DOHH2 (cell line): ENCODE data around the gene MYBL2.
A peak's percentile ranks its signal among the peaks of the same experiment; 100 is the strongest.

Experiments
- H3F3A ChIP-seq: fragments of 200-600 bp; sonication (generic), shearing (Covaris generic); 2 replicates; pipeline ENCODE4 v1.6.0; 2016; ENCODE audit warnings: antibody characterized with exemption, mild to moderate bottlenecking; ENCODE audit not compliant: control insufficient read depth, insufficient read depth
- H3K27ac ChIP-seq: fragments of 200-600 bp; sonication (generic); 2 replicates; pipeline ENCODE4 v1.5.1; 2014; ENCODE audit warnings: low read depth, mild to moderate bottlenecking, low read length, moderate library complexity
- H3K27me3 ChIP-seq: fragments of 200-600 bp; sonication (generic); 2 replicates; pipeline ENCODE4 v1.6.1; 2014; ENCODE audit warnings: mild to moderate bottlenecking, low read length, mixed read lengths; ENCODE audit not compliant: control insufficient read depth
- H3K36me3 ChIP-seq: fragments of 200-600 bp; sonication (generic); 2 replicates; pipeline ENCODE4 v1.6.1; 2014; ENCODE audit warnings: mild to moderate bottlenecking, low read length, moderate library complexity, mixed read lengths; ENCODE audit not compliant: control insufficient read depth
- H3K4me1 ChIP-seq: fragments of 200-600 bp; sonication (generic); 2 replicates; pipeline ENCODE4 v1.6.1; 2014; ENCODE audit warnings: mild to moderate bottlenecking, low read length, mixed read lengths; ENCODE audit not compliant: control insufficient read depth
- H3K4me2 ChIP-seq: fragments of 200-600 bp; sonication (generic); 2 replicates; pipeline ENCODE4 v1.6.0; 2014; ENCODE audit warnings: mild to moderate bottlenecking, low read length, moderate library complexity
- H3K4me3 ChIP-seq: fragments of 200-600 bp; sonication (generic); 2 replicates; pipeline ENCODE4 v1.5.1; 2014; ENCODE audit warnings: mild to moderate bottlenecking, low read length, mixed read lengths
- H3K79me2 ChIP-seq: fragments of 200-600 bp; sonication (generic); 2 replicates; pipeline ENCODE4 v1.6.1; 2014; ENCODE audit warnings: mild to moderate bottlenecking, low read length, mixed read lengths; ENCODE audit not compliant: control insufficient read depth
- H3K9me2 ChIP-seq: fragments of 200-600 bp; sonication (generic); replicated peaks from 2 replicates; pipeline ENCODE4 v1.6.1; 2014; ENCODE audit warnings: mild to moderate bottlenecking, low read length, mixed read lengths; ENCODE audit not compliant: control insufficient read depth
- H3K9me3 ChIP-seq: fragments of 200-600 bp; sonication (generic); 2 replicates; pipeline ENCODE4 v1.6.1; 2014; ENCODE audit warnings: antibody characterized with exemption, low read length, mixed read lengths; ENCODE audit not compliant: control insufficient read depth, insufficient read depth
- H4K20me1 ChIP-seq: fragments of 200-600 bp; sonication (generic); 2 replicates; pipeline ENCODE4 v1.6.0; 2014; ENCODE audit warnings: low read depth, mild to moderate bottlenecking, antibody characterized with exemption, low read length, moderate library complexity; ENCODE audit not compliant: control insufficient read depth, insufficient read depth
- CTCF ChIP-seq: fragments of 200-600 bp; sonication (generic); IDR thresholded peaks from one replicate; pipeline ENCODE4 v1.5.1; 2014; ENCODE audit warnings: antibody characterized with exemption, mild to moderate bottlenecking, low read depth, low read length; ENCODE audit not compliant: poor library complexity, severe bottlenecking
- EZH2phosphoT487 ChIP-seq: fragments of 200-600 bp; sonication (generic); IDR thresholded peaks from 2 replicates; pipeline ENCODE4 v1.6.1; 2017; ENCODE audit warnings: borderline replicate concordance, mild to moderate bottlenecking, antibody characterized with exemption, low read length, moderate library complexity, mixed read lengths

MYBL2 gene

GRCh38 chr20:43666376-43667328 lies at the start of gene MYBL2:
TSS of gene MYBL2 (plus strand) at chr20:43667114. CDS start at chr20:43667284, 170 bp downstream.
- H3K27ac ChIP-seq = peak within 1 kb of the TSS; percentile 79
- no peaks in the 10 kb centered on the region; the same call in 1 of the 2 replicates for H3F3A ChIP-seq
- H3K4me2 ChIP-seq = peak within 1 kb of the TSS; percentile 92
- H3K36me3 ChIP-seq = peaks cover 40% of the 10 kb centered on the region
- H3K9me2 ChIP-seq = no peaks in the 10 kb centered on the region
- H3K4me3 ChIP-seq = peak within 1 kb of the TSS; percentile 88
- peaks cover 46% of the 10 kb centered on the region for H3K79me2 ChIP-seq
- H3K4me1 ChIP-seq = peaks cover 52% of the 10 kb centered on the region
- peaks cover 23% of the 10 kb centered on the region for H4K20me1 ChIP-seq
- no peaks in the 10 kb centered on the region for H3K27me3 ChIP-seq
- TF ChIP-seq CTCF = no peak
- no peak for TF ChIP-seq EZH2phosphoT487
- no peaks in the 10 kb centered on the region for H3K9me3 ChIP-seq

DNA sequence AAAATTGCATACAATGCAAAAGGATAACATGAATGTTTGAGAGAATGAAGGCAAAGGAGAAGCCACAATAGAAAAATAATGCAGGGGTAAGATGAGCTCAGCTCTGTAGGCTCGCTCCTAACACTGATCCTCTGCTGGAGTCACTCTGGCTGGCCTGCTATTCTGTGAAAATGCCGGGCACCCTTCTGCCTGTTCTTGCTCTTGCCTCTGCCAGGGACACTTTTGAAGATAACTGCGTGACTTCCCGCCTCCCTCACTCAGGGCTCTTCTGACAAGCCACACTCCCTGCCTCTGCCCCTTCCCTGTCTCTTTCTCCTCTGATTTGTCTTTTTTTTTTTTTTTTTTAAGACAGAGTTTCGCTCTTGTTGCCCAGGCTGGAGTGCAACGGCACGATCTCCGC lies 35.3 kb upstream of the MYBL2 start:
- no peaks in the 10 kb centered on the region for H3K9me3 ChIP-seq
- H3K4me3 ChIP-seq = no peak overlapping the region
- no peak for TF ChIP-seq EZH2phosphoT487
- TF ChIP-seq CTCF = no peak
- no peak overlapping the region for H3K4me2 ChIP-seq
- no peak overlapping the region for H3K27ac ChIP-seq
- no peaks in the 10 kb centered on the region for H3K4me1 ChIP-seq
- H3K9me2 ChIP-seq = no peaks in the 10 kb centered on the region
- H3F3A ChIP-seq = no peaks in the 10 kb centered on the region
- H3K79me2 ChIP-seq = no peaks in the 10 kb centered on the region
- no peaks in the 10 kb centered on the region for H4K20me1 ChIP-seq
- no peaks in the 10 kb centered on the region for H3K27me3 ChIP-seq
- peaks cover 8% of the 10 kb centered on the region for H3K36me3 ChIP-seq

GRCh38 chr20:43636429-43636828 lies 30.5 kb upstream of the MYBL2 start:
- Histone ChIP-seq H3K9me2 (no peaks in the 10 kb centered on the region), H3K79me2 (no peaks in the 10 kb centered on the region), H3K4me3 (no peak overlapping the region), H3K4me2 (no peak overlapping the region), H4K20me1 (no peaks in the 10 kb centered on the region), H3F3A (no peaks in the 10 kb centered on the region), H3K9me3 (no peaks in the 10 kb centered on the region), H3K27me3 (no peaks in the 10 kb centered on the region), H3K36me3 (peaks cover 19% of the 10 kb centered on the region), H3K27ac (no peak overlapping the region), H3K4me1 (no peaks in the 10 kb centered on the region)
- no peak for TF ChIP-seq CTCF
- TF ChIP-seq EZH2phosphoT487 = no peak
